DOHH2 (cell line): ENCODE measurements around the gene TGFBR3L.

Experiments
- EZH2phosphoT487 ChIP-seq: fragments of 200-600 bp; sonication (generic); IDR thresholded peaks from 2 replicates; pipeline ENCODE4 v1.6.1; 2017; ENCODE audit warnings: borderline replicate concordance, mild to moderate bottlenecking, antibody characterized with exemption, low read length, moderate library complexity, mixed read lengths
- TF ChIP-seq, protein P1 (sequence below): fragments of 200-600 bp; sonication (generic); IDR thresholded peaks from one replicate; pipeline ENCODE4 v1.5.1; 2014; ENCODE audit warnings: antibody characterized with exemption, mild to moderate bottlenecking, low read depth, low read length; ENCODE audit not compliant: poor library complexity, severe bottlenecking

DNA sequence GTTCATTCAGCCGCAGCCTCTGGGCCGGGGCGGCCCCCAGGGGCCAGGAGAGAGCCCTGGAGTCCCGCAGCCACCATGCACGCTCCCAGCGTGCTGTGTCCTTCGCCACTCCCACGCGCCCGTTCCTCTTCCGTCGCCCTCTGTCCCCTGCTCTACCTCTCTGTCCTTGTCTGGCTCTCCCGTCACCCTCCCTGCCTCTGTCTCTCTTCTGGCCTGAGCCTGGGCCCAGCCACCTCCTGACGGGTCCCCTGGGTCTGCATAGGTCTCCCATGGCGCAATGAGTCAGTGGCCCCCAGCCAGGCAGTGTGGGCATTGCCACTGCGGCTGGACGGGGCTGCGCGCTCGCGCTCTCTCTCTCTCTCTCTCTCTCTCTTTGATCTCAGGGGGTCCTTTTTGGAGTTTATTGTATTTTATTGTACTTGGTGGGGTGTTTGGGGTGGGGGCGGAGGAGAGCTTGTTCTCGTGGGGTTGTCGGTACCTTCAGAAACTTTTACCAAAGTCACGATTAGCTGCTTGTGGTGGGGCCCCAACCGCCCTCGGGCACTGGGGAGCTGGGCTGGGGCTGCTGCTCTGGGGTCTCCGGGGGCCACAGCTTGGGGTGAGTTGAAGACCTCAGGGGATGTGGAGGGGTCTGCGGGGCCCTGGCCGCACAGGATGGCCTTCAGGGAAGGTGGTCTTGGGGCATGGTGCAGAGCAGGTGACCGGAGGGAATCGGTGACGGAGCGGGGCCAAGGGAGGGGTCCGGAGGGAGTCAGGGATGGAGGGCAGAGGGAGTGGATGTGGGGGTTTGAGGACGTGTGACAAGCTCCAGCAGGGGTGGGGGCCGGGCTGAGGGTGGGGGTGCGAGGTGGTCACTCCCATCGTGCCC lies 1.7 kb upstream of the TGFBR3L start:
- TF ChIP-seq, protein P1, sequence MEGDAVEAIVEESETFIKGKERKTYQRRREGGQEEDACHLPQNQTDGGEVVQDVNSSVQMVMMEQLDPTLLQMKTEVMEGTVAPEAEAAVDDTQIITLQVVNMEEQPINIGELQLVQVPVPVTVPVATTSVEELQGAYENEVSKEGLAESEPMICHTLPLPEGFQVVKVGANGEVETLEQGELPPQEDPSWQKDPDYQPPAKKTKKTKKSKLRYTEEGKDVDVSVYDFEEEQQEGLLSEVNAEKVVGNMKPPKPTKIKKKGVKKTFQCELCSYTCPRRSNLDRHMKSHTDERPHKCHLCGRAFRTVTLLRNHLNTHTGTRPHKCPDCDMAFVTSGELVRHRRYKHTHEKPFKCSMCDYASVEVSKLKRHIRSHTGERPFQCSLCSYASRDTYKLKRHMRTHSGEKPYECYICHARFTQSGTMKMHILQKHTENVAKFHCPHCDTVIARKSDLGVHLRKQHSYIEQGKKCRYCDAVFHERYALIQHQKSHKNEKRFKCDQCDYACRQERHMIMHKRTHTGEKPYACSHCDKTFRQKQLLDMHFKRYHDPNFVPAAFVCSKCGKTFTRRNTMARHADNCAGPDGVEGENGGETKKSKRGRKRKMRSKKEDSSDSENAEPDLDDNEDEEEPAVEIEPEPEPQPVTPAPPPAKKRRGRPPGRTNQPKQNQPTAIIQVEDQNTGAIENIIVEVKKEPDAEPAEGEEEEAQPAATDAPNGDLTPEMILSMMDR = no peak
- TF ChIP-seq EZH2phosphoT487 = no peak
